ENCODE measurements around the gene DAZAP1. TPM values are rescaled to one million over a fixed set of nuclear protein-coding genes. Genes with fewer than 3 reads are reported as not detected.
A peak's percentile ranks its signal among the peaks of the same experiment; 100 is the strongest.

The DAZAP1 gene
- total and polyA plus RNA-seq, 9 donors: 29.6 to 113 (median 77.4) TPM

- Histone ChIP-seq H3K4me1 (ENCODE audit: insufficient read depth) (peaks cover 19% of the 10 kb centered on the region), H3K27me3 (no peaks in the 10 kb centered on the region), H3K27ac (peak overlapping the region in 1 of 2 donors; percentile 51), H3K9me3 (no peaks in the 10 kb centered on the region), H3K36me3 (no peaks in the 10 kb centered on the region), H3K4me3 (peak overlapping the region; percentile 50)
- DNase-seq: no peak
- intact Hi-C loops (cut with DNase I): no loop called here
- 57 to 67% (median 67%) methylated on average over 11 of the region's 11 CpGs for WGBS, 3 donors
- no peak for TF ChIP-seq POLR2A (IDR thresholded peaks at IDR 0.05)
- no peak for TF ChIP-seq EP300 (IDR thresholded peaks at IDR 0.05)
- TF ChIP-seq CTCF (IDR thresholded peaks at IDR 0.05): no peak
These were observed 5.5 kb upstream of the DAZAP1 start for GRCh38 chr19:1401889-1402217.

- Histone ChIP-seq H3K4me1 (ENCODE audit: insufficient read depth) (peaks cover 19% of the 10 kb centered on the region), H3K27me3 (no peaks in the 10 kb centered on the region), H3K36me3 (no peaks in the 10 kb centered on the region), H3K9me3 (no peaks in the 10 kb centered on the region), H3K27ac (no peak overlapping the region), H3K4me3 (no peak overlapping the region)
- TF ChIP-seq EP300 (IDR thresholded peaks at IDR 0.05): no peak
- TF ChIP-seq POLR2A (IDR thresholded peaks at IDR 0.05): no peak
- no peak for TF ChIP-seq CTCF (IDR thresholded peaks at IDR 0.05)
- DNase-seq: no peak
- WGBS, 3 donors: 52 to 54% (median 52%) methylated on average over 19 to 25 of the region's 25 CpGs
- intact Hi-C loops (cut with DNase I): no loop called here
These were observed 4.8 kb upstream of the DAZAP1 start for GRCh38 chr19:1402411-1403070.

- 0 to 1% (median 0%) methylated on average over 30 to 72 of the region's 72 CpGs for WGBS, 3 donors
- peak in 1 of 3 donors; percentile 27 for TF ChIP-seq CTCF (IDR thresholded peaks at IDR 0.05)
- TF ChIP-seq POLR2A (IDR thresholded peaks at IDR 0.05): no peak
- DNase-seq: peak; percentile 99 to 100 (median 99)
These were observed 435 bp upstream of the DAZAP1 start for GRCh38 chr19:1406774-1407527.

GRCh38 chr19:1408300-1409203 is 1.2 kb downstream of the DAZAP1 start:
- DNase-seq: peak in 3 of 5 donors; percentile 50 to 68 (median 63)
- Histone ChIP-seq H3K27ac (peak overlapping the region; percentile 55 to 75), H3K4me1 (ENCODE audit: insufficient read depth) (peaks cover 37% of the 10 kb centered on the region), H3K9me3 (no peaks in the 10 kb centered on the region), H3K36me3 (no peaks in the 10 kb centered on the region), H3K4me3 (peak overlapping the region; percentile 87), H3K27me3 (no peaks in the 10 kb centered on the region)
- WGBS, 3 donors: 0 to 1% (median 1%) methylated on average over 32 to 69 of the region's 69 CpGs
- intact Hi-C loops (cut with DNase I): no loop called here
- TF ChIP-seq CTCF (IDR thresholded peaks at IDR 0.05) (no peak), POLR2A (IDR thresholded peaks at IDR 0.05) (no peak), EP300 (IDR thresholded peaks at IDR 0.05) (no peak)

More at GRCh38 chr19:1406774-1407527, 435 bp upstream of the DAZAP1 start:
- peak overlapping the region; percentile 51 for H3K4me3 ChIP-seq
- H3K4me1 ChIP-seq (ENCODE audit: insufficient read depth): peaks cover 33% of the 10 kb centered on the region
- H3K27me3 ChIP-seq: no peaks in the 10 kb centered on the region
- H3K36me3 ChIP-seq: no peaks in the 10 kb centered on the region
- H3K27ac ChIP-seq: no peak overlapping the region
- intact Hi-C loops (cut with DNase I): no loop called here
- H3K9me3 ChIP-seq: no peaks in the 10 kb centered on the region

Data from ovary (tissue), 9 donors.